A673 (cell line): ENCODE data around the gene ATP1A2. TPM values are rescaled to one million over a fixed set of nuclear protein-coding genes. Genes with fewer than 3 reads are reported as not detected.

Experiments used
- BruUV-seq: library from RNA; stranded (reverse); fragments of 400-500 nt; replicated peaks from 2 replicates; lab custom pipeline; 2021; lab: Mats Ljungman, UMichigan
- CTCF ChIA-PET: fragments of 300-600 bp; sonication (Branson Sonifier 250); formaldehyde crosslinking; loops from one replicate; lab custom pipeline; 2022; ENCODE audit warnings: antibody characterized with exemption; lab: Charles Lee
- POLR2A ChIA-PET: fragments of 300-600 bp; sonication (Branson Sonifier 250); formaldehyde crosslinking; loops from one replicate; lab custom pipeline; 2022; ENCODE audit warnings: antibody characterized with exemption; ENCODE audit not compliant: low non-redundant PET; lab: Charles Lee
- DNase-seq: peaks from one replicate; pipeline ENCODE4 v3.0.0-alpha.2; 2015; ENCODE audit warnings: low spot score
- H3K27ac ChIP-seq: fragments of 200-600 bp; sonication (generic); 2 replicates; pipeline ENCODE4 v1.5.1; 2016; ENCODE audit warnings: mixed run types, low read depth, mild to moderate bottlenecking, mixed read lengths, antibody characterized with exemption, low read length; ENCODE audit not compliant: poor library complexity, severe bottlenecking
- H3K27me3 ChIP-seq: fragments of 200-600 bp; sonication (generic); replicated peaks from 2 replicates; pipeline ENCODE4 v1.6.1; 2017; ENCODE audit warnings: mixed run types, low read depth, mild to moderate bottlenecking, mixed read lengths, antibody characterized with exemption, low read length; ENCODE audit not compliant: insufficient read depth, poor library complexity
- H3K36me3 ChIP-seq: fragments of 200-600 bp; sonication (generic); 2 replicates; pipeline ENCODE4 v1.6.1; 2016; ENCODE audit warnings: mixed run types, mild to moderate bottlenecking, mixed read lengths, antibody characterized with exemption, low read length; ENCODE audit not compliant: insufficient read depth, poor library complexity, severe bottlenecking
- H3K4me1 ChIP-seq: fragments of 200-600 bp; sonication (generic); 2 replicates; pipeline ENCODE4 v1.6.1; 2017; ENCODE audit warnings: mixed run types, mild to moderate bottlenecking, mixed read lengths, antibody characterized with exemption, low read length; ENCODE audit not compliant: insufficient read depth, poor library complexity, severe bottlenecking
- H3K4me3 ChIP-seq: fragments of 200-600 bp; sonication (generic); 2 replicates; pipeline ENCODE4 v1.5.1; 2016; ENCODE audit warnings: low read depth, mixed run types, mild to moderate bottlenecking, mixed read lengths, low read length; ENCODE audit not compliant: poor library complexity, severe bottlenecking
- H3K9me3 ChIP-seq: fragments of 200-600 bp; sonication (generic); 2 replicates; pipeline ENCODE4 v1.6.1; 2016; ENCODE audit warnings: mixed run types, low read depth, mild to moderate bottlenecking, mixed read lengths, antibody characterized with exemption, low read length; ENCODE audit not compliant: poor library complexity, severe bottlenecking
- EZH2 ChIP-seq: fragments of 200-600 bp; sonication (generic); IDR thresholded peaks from 2 replicates; pipeline ENCODE4 v1.6.1; 2017; ENCODE audit warnings: borderline replicate concordance, low read depth, mild to moderate bottlenecking, mixed read lengths, antibody characterized with exemption, low read length; ENCODE audit not compliant: poor library complexity, severe bottlenecking
- intact Hi-C: fragments of 100-400 bp; cut with micrococcal nuclease; formaldehyde crosslinking; loops from one replicate; pipeline ENCODE4 v1.10.0; 2022; ENCODE audit not compliant: unreplicated experiment
- total RNA-seq: library from RNA; stranded (reverse); gene quantifications from 2 replicates; pipeline ENCODE4 v1.2.3, GENCODE V29; 2021
- TF ChIP-seq, protein P1 (sequence below): fragments of 300-800, 200-600 bp; sonication (generic); conservative IDR thresholded peaks from 2 replicates; pipeline ENCODE4 v1.5.1; 2017; ENCODE audit warnings: low read depth, mild to moderate bottlenecking, antibody characterized with exemption, low read length, moderate library complexity, mixed read lengths

The ATP1A2 gene
- total RNA-seq, 1 experiment from 2014 or later: not detected

- POLR2A ChIA-PET: interaction anchor here (0.7 kb wide), 1 partner anchor 390 kb away, joined by 9 read pairs; no protein-coding TSS in a partner anchor
- Histone ChIP-seq H3K4me1 (no peaks in the 10 kb centered on the region), H3K27ac (no peak within 1 kb of the TSS), H3K36me3 (no peaks in the 10 kb centered on the region), H3K9me3 (no peaks in the 10 kb centered on the region), H3K4me3 (no peak within 1 kb of the TSS), H3K27me3 (no peaks in the 10 kb centered on the region)
- intact Hi-C loops: no loop called here
- CTCF ChIA-PET: no interaction called here
- DNase-seq: no peak
- no TSS peak for BruUV-seq
- no peak for TF ChIP-seq EZH2
These were observed 35.7 kb downstream of the ATP1A2 start, which contains the start of gene ATP1A4 for GRCh38 chr1:160151303-160151702. Gene ATP1A4, plus strand, starts transcription at chr1:160151603. Its CDS starts 438 bp downstream, at chr1:160152041.

DNA sequence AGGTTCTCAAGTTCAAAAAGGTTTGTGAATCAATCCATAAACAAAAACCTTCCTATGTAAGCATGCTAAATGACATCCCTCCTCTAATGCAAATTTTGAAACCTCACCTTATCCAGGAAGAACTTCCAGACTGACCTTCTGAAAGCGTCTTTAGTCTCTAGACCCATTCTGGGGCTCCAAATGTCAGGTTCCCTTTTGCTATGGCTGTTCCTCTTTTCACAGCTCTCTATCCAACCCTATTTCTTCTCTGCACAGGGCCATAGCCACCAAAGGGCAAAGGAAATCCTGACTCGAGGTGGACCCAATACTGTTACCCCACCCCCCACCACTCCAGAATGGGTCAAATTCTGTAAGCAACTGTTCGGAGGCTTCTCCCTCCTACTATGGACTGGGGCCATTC lies 39.2 kb downstream of the ATP1A2 start:
- no peaks in the 10 kb centered on the region for H3K36me3 ChIP-seq
- no peak overlapping the region for H3K4me3 ChIP-seq
- no peaks in the 10 kb centered on the region for H3K4me1 ChIP-seq
- ChIA-PET CTCF (no interaction called here), POLR2A (no interaction called here)
- H3K9me3 ChIP-seq: no peaks in the 10 kb centered on the region
- no peak for TF ChIP-seq EZH2
- TF ChIP-seq, protein P1, sequence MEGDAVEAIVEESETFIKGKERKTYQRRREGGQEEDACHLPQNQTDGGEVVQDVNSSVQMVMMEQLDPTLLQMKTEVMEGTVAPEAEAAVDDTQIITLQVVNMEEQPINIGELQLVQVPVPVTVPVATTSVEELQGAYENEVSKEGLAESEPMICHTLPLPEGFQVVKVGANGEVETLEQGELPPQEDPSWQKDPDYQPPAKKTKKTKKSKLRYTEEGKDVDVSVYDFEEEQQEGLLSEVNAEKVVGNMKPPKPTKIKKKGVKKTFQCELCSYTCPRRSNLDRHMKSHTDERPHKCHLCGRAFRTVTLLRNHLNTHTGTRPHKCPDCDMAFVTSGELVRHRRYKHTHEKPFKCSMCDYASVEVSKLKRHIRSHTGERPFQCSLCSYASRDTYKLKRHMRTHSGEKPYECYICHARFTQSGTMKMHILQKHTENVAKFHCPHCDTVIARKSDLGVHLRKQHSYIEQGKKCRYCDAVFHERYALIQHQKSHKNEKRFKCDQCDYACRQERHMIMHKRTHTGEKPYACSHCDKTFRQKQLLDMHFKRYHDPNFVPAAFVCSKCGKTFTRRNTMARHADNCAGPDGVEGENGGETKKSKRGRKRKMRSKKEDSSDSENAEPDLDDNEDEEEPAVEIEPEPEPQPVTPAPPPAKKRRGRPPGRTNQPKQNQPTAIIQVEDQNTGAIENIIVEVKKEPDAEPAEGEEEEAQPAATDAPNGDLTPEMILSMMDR: no peak
- no peaks in the 10 kb centered on the region for H3K27me3 ChIP-seq
- H3K27ac ChIP-seq: no peak overlapping the region
- no TSS peak for BruUV-seq
- intact Hi-C loops: no loop called here
- DNase-seq: no peak

GRCh38 chr1:160156361-160156760 lies 40.8 kb downstream of the ATP1A2 start:
- intact Hi-C loops: no loop called here
- no peak for DNase-seq
- Histone ChIP-seq H3K36me3 (no peaks in the 10 kb centered on the region), H3K9me3 (no peaks in the 10 kb centered on the region), H3K4me1 (no peaks in the 10 kb centered on the region), H3K27ac (no peak overlapping the region), H3K27me3 (no peaks in the 10 kb centered on the region), H3K4me3 (no peak overlapping the region)
- no TSS peak for BruUV-seq
- ChIA-PET CTCF (no interaction called here), POLR2A (no interaction called here)
- no peak for TF ChIP-seq EZH2
- TF ChIP-seq, protein P1: no peak

DNA sequence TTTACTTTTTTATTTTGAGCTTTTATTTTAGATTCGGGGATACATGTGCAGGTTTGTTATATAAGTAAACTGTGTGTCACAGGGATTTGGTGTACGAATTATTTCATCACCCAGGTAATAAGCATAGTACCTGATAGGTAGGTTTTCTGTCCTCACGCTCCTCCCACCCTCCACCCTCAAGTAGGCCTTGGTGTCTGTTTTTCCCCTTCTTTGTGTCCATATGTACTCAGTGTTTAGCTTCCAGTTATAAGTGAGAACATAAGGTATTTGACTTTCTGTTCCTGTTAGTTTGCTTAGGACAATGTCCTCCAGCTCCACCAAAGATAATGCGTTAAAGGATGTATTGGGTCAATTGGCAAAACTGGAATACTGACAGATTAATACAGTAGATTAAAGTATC lies 41.6 kb downstream of the ATP1A2 start:
- DNase-seq: no peak
- ChIA-PET POLR2A (no interaction called here), CTCF (no interaction called here)
- intact Hi-C loops: no loop called here
- H3K9me3 ChIP-seq: no peaks in the 10 kb centered on the region
- no peaks in the 10 kb centered on the region for H3K4me1 ChIP-seq
- H3K36me3 ChIP-seq: no peaks in the 10 kb centered on the region
- H3K4me3 ChIP-seq: no peak overlapping the region
- no peak for TF ChIP-seq EZH2
- TF ChIP-seq, protein P1: no peak
- H3K27me3 ChIP-seq: no peaks in the 10 kb centered on the region
- BruUV-seq: no TSS peak
- no peak overlapping the region for H3K27ac ChIP-seq
